Endometrial microvascular endothelial cells (primary cell): ENCODE measurements around the gene DOK6. TPM values are rescaled to one million over a fixed set of nuclear protein-coding genes. Genes with fewer than 3 reads are reported as not detected.
"Not testable (repeated sequence)": the region's sequence is repeated elsewhere in the genome, so short reads cannot be mapped to it uniquely, and the experiment has no call there.

Source experiments
- in situ Hi-C: cut with HindIII; loops from 2 replicates; pipeline ENCODE4 v1.10.0; 2017; ENCODE audit warnings: low sequenced_read_pairs, low pct_unique_long_range_greater_than_20kb; ENCODE audit errors: inconsistent ontology term
- total RNA-seq: library from RNA; depleted of rRNA; stranded (reverse); fragments of >200 nt; gene quantifications from one replicate; pipeline ENCODE4 v1.2.3, GENCODE V29; 2015; ENCODE audit errors: inconsistent ontology term

DOK6 gene
- total RNA-seq, 1 donor from 2014 or later = not detected

GRCh38 chr18:69870736-69871135, 470.0 kb downstream of the DOK6 start:
- in situ Hi-C loops = no loop called here

GRCh38 chr18:69871363-69871762, 470.7 kb downstream of the DOK6 start:
- in situ Hi-C loops = no loop called here

DNA sequence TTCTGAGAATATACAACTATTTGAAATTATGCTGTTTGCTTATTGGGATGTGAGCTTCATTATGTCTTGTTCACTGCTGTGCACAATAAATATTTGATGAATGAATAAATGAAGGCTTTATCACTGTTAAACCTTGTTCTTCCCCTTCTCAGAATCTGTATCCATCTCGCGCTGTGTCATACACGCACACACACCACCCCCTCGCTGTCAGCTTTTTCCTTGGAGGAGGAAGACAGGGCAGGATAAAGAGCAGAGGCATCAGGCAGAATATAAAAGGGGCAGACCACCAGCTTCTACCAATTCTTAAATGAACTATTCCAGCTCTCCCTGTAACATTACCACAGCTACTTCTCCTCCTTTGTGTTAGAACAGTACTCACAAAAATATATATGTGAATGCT, 472.0 kb downstream of the DOK6 start:
- in situ Hi-C loops = no loop called here

DNA sequence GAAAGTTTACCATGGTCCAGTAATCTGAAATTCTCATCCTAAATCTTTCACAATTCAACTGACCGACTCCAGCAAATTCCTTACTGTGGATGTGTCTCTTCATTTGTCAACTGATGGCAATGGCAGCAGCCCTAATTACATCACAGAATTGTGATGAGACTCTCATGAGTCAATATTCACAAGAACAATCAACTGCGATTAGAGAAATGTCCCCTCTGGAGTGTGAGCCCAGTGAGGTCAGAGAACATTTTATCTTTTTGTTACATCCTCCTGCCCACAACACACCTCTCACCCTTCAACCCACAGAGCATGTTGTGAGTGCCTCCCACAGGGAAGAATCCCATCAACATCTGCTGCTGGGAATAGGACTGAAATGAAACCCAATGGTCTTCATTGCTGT, 473.4 kb downstream of the DOK6 start:
- in situ Hi-C loops = no loop called here

DNA sequence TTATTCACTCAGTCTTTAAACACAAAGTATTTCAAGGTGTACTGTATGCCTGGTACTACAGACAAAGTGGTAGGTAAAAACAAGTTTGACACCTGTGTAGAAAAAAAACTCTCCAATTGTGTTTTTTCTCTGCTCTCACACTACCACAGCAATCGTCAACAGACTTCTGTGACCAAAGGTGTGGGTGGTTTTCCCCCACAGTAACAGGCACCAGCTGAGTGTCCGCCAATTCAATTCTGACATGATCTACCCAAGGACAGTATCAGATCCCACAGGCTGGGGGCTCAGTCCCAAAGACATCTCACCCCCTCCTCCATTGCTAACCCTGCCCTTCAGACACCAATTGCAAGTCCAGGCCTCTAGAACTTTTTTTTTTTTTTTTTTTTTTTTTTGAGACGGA, 475.8 kb downstream of the DOK6 start:
- in situ Hi-C loops = no loop called here

GRCh38 chr18:69878213-69878933, 477.7 kb downstream of the DOK6 start:
- in situ Hi-C loops = no loop called here

DNA sequence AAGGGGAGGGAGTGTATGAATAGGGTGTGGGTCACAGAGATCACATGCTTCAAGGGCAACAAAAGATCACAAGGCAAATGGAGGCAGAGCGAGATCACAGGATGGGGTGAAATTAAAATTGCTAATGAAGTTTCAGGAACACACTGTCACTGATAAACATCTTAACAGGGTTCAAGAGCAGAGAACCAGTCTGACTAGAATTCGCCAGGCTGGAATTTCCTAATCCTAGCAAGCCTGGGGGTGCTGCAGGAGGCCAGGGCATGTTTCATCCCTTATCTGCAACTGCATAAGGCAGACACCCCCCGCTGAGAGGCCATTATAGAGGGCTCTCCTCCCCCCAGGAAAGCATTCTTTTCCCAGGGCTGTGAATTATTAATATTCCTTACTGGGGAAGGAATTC, 478.4 kb downstream of the DOK6 start:
- in situ Hi-C loops = not testable (repeated sequence)

DNA sequence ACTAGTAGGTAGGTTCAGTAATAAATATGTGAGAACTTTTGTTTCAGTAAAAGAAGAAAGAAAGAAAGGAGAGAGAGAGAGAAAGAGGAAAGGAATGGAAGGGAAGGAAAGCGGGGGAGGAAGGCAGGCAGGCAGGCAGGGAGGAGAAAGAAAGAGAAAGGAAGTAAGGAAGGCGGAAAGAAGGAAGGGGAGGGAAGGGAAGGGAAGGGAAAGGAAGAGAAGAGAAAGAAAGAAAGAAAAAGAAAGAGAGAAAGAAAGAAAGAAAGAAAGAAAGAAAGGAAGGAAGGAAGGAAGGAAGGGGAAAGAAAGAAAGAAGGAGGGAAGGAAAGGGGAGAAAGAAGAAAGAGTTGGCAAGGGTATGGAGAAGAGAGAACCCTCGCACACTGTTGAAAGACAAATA, 479.4 kb downstream of the DOK6 start:
- in situ Hi-C loops = no loop called here

DNA sequence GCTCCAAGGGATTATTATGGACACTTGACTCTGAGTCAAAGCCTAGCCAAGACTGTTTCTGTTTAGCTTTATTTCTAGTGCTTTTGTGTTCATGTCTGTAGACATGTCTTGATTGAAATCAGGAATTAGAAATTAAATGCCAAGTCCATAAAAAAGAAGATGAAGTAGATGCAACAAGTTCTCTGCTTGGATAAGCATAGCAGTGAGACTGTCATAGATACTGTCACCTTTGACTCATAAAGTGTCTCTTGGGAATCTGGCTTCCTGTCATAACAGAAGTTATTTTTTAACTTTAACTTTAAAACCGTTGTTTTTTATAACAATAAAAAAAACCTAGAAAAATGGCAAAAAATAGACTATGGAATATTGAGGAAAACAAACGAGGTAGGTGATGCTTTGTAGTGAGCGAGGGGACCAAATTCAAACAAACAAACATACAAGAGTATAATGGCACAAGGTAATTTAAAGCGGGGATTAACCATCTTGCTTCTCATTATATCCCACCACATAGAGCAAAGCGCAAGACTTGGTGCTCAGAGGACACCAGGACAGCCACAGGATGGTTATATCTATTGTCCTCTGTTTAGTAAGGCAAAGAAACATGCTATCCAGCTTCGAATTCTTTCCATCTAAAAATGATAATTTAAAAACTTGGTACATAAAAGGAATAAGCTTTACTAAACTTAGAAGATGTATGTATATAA, 482.4 kb downstream of the DOK6 start:
- in situ Hi-C loops = no loop called here

DNA sequence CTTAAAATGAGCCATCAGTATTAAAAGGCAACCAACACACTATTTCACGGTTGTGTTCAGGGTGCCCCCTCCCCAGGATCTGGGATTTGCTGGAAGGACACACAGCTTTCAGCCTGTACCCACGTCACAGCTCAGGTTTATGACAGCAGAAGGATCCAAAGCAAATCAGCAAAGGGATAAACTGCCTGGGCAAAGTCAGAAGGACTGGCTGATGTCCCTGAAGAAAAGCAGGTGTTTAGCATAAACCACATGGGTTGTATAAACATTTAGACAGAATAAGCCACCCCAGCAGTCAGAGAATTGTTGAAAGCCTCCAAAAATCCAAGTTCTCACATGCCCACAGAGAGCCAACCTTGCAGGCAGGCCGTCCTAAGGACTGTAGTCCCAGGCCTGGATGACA, 483.1 kb downstream of the DOK6 start:
- in situ Hi-C loops = no loop called here

DNA sequence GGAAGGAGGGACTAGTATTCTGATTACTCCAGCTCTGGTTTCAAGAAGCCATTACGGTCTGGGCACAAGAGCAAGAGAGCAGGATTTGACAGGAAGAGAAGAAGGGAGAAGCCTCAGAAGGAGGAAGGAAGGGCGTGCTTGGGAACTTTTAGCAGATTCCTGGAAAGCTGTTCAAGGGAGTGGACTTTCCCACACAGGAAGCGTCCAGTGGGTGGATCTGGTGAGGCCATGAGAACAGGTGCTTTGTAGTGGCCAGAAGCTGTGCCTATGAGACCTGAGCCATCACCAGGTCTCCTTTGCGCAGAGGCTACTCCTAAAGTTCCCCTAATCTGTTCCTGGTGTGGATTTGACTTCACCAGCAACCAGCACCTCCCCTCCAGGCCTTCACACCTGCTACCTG, 484.7 kb downstream of the DOK6 start:
- in situ Hi-C loops = no loop called here

DNA sequence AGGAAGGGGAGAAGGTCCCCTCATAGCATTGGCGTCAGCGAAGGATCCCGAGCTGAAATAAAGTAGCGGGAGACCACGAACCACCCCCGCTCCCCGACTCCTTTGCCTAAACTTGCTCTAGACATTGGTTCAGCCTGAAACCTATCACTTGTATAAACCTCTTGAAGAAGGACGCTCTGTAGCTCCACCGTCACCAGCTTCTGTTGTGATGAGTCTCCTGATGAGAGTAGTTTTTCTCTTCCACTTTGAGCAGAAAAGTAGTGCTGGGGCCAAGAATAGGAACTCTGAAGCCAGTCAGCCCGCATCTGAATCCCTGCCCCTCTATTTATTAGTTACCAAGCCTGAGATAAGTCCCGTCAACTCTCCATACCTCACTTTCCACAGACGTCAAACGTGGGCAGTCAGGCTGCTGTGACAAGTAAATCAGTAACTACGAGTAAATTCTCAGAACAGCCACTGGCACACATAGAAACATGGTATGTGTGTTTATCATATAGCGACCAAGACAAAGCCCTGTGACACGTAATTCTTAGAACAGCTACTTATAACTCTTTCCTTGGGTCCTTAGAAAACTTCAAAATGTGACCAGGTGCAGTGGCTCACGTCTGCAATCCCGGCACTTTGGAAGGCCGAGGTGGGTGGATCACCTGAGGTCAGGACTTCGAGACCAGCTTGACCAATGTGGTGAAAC, 485.3 kb downstream of the DOK6 start:
- in situ Hi-C loops = no loop called here

DNA sequence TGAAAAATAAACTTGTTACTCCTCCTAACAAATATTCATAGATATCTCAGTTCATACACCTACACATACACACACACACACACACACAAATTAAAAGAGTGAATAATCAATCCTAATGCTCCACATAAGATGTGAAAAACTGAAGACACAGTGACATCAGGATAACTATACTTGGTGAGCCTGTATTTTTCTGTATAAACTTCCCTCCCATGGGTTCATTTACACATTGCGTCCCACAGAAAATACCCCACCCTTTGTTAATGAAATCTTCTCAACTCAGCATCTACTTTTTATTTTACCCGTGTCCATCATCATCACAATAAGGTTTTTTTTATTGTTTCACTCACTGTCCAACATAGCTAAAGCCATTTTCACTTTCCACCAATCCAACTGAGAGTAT, 486.6 kb downstream of the DOK6 start:
- in situ Hi-C loops = no loop called here

DNA sequence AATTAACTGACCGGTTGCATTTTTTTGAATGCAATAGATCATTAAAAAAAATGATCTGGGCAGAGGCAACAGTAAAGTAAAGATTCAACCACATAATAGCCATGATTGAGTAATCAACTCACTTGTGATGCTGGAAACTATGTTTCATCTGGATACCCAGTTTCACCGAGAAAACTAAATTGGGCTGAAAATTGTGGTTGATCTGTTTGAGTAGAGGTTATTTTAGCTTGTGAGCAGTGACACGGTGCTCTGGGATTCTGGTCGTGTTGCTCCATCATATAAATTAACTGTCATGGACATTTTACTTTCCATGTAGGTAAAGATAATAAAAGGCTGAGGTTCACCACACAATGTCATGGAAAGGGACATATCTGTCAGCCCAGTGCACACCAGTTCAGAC, 488.3 kb downstream of the DOK6 start:
- in situ Hi-C loops = no loop called here

DNA sequence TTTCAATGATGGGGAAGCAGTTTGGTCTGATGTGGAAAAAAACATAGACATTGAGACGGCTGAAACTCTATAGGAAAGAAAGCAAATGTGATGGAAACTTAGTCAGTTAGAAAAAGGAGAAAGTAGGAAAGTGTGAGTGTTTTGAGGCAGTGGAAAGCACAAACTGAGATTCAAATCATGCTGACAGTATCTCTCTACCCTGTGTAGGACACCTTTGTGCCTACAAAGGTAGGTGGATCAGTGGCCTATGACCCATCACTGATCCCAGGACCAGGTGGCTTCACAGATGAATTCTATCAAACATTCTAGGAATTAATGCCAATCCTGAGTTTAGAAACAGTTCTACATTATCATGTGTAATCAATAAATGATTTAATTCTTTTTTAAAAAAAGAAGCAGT, 489.9 kb downstream of the DOK6 start:
- in situ Hi-C loops = no loop called here

DNA sequence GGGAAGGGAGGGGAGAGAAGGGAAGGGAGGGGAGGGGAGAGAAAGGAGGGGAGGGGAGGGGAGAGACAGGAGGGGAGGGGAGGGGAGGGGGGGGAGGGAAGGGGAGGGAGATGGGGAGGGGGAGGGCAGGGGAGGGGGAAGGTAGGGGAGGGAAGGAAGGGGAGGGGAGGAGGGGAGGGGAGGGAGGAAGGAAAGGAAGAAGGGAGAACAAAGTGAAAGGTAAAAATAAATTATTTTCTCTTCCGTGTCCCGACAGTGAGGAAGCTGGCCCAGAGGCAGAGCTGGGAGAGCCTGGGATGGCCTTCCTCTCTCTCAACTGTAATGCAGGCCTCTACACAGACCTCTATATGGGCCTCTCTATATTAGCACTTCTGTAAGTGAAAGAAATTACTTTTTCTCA, 493.8 kb downstream of the DOK6 start:
- in situ Hi-C loops = no loop called here

DNA sequence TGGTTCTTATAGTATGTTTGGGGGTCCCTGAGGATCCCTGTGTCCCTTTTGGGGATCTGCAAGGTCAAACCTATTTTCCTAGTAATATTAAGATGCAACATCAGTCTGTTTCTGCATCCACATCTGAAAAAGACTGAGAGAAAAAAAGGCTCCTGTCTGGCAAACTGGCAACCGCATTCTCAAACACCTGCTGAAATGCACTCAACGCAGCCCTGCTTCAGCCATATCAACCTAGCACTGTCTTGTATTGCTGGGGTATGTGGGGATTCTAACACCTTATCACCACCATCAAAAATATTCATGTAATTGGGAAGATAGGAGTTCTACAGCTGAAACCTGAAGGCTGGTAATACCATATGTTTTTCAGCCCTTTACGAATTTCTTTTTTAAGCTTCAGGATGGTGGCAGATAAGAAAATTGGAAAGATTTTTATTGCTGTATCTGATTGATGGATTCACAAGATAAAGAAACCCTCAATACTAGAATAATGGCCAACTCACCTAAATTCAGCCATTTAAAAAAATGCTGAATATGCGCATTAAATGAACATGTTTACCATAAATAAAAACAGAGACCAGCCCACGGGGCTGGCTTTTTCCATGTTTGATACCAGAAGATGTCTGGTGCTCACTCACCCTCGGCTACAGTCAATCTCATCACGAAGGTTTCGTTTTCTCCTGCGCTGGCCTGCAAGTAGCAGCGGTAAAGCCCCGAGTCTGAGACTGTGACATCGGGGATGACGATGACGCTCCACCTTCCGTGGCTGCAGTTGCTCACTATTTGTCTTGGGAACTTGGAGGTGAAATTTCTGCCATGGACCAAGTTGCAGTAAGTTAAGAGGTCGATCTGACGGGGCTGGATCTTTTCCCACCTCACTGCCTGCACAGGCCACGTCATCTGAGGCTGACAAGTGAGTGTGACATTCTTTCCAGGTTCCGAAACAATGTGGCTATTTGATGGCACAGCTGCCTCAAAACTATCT, 494.7 kb downstream of the DOK6 start:
- in situ Hi-C loops = no loop called here

GRCh38 chr18:69897397-69898108, 496.9 kb downstream of the DOK6 start:
- in situ Hi-C loops = no loop called here
